SU-DHL-6 (cell line): Measurements from ENCODE around the gene ABCA12.

ENCODE experiments used
- CTCF ChIP-seq: fragments of 200-600 bp; sonication (generic); IDR thresholded peaks from one replicate; pipeline ENCODE4 v1.5.1; 2017; ENCODE audit warnings: antibody characterized with exemption, mild to moderate bottlenecking, low read length, moderate library complexity; ENCODE audit not compliant: insufficient read depth, poor library complexity, severe bottlenecking
- EZH2phosphoT487 ChIP-seq: fragments of 200-600 bp; sonication (generic), shearing (Covaris generic); conservative IDR thresholded peaks from 2 replicates; pipeline ENCODE4 v1.6.1; 2018; ENCODE audit warnings: mild to moderate bottlenecking, antibody characterized with exemption, low read length, moderate library complexity, mixed read lengths

GRCh38 chr2:215160081-215160480, 21.7 kb upstream of the ABCA12 start:
- TF ChIP-seq CTCF (no peak), EZH2phosphoT487 (no peak)
